ENCODE data around the gene AKIRIN1. TPM values are rescaled to one million over a fixed set of nuclear protein-coding genes. Genes with fewer than 3 reads are reported as not detected.
"Not testable (repeated sequence)": the region's sequence is repeated elsewhere in the genome, so short reads cannot be mapped to it uniquely, and the experiment has no call there.

AKIRIN1 gene
- total and polyA plus RNA-seq, 2 donors (not counting 1 experiment from before 2014, with no cell fraction given), result 41.0 to 66.7 TPM

- Histone ChIP-seq H3K27ac (ENCODE audit: insufficient read depth, low read length) (no peak overlapping the region), H3K4me1 (ENCODE audit: control insufficient read depth, extremely low read depth, insufficient read depth, low read length) (peaks cover 6% of the 10 kb centered on the region), H2AFZ (ENCODE audit: low read length) (no peak overlapping the region), H3K27me3 (ENCODE audit: control insufficient read depth, insufficient read depth, low read length) (no peaks in the 10 kb centered on the region), H3K9ac (ENCODE audit: insufficient read depth, low read length) (no peak overlapping the region), H3K4me3 (replicated peaks in 1 of 4; ENCODE audit: control extremely low read depth in 1 of 4, insufficient read depth in 1 of 4, low read depth in 3 of 4, low read length in 4 of 4) (no peak overlapping the region), H3K9me3 (ENCODE audit: control insufficient read depth, insufficient read depth, low read depth, low read length) (no peaks in the 10 kb centered on the region), H3K4me2 (ENCODE audit: extremely low read depth, insufficient read depth, low read length) (no peak overlapping the region), H4K20me1 (ENCODE audit: control insufficient read depth, extremely low read depth, insufficient read depth, low read length) (no peaks in the 10 kb centered on the region), H3K36me3 (ENCODE audit: control insufficient read depth, insufficient read depth, low read length) (no peaks in the 10 kb centered on the region), H3K79me2 (ENCODE audit: control insufficient read depth, insufficient read depth, low read length) (no peaks in the 10 kb centered on the region)
- TF ChIP-seq CTCF (conservative IDR thresholded peaks at IDR 0.05 in 1 of 2, IDR thresholded peaks at IDR 0.05 in 1 of 2; ENCODE audit: low read depth in 1 of 2, low read length in 2 of 2) (no peak), EZH2 (IDR thresholded peaks at IDR 0.05; ENCODE audit: low read length, missing control alignments) (no peak)
- no peak for DNase-seq (ENCODE audit: low read depth in 2 of 2)
Observed at GRCh38 chr1:39050001-39050400, 58.9 kb downstream of the AKIRIN1 start.

- H3K9me3 ChIP-seq (ENCODE audit: control insufficient read depth, insufficient read depth, low read depth, low read length), result not testable (repeated sequence)
Observed at GRCh38 chr1:39051193-39051850, 60.2 kb downstream of the AKIRIN1 start.

GRCh38 chr1:39051956-39052355, 60.9 kb downstream of the AKIRIN1 start:
- Histone ChIP-seq H3K27ac (ENCODE audit: insufficient read depth, low read length) (no peak overlapping the region), H3K79me2 (ENCODE audit: control insufficient read depth, insufficient read depth, low read length) (no peaks in the 10 kb centered on the region), H3K9ac (ENCODE audit: insufficient read depth, low read length) (no peak overlapping the region), H3K27me3 (ENCODE audit: control insufficient read depth, insufficient read depth, low read length) (no peaks in the 10 kb centered on the region), H3K9me3 (ENCODE audit: control insufficient read depth, insufficient read depth, low read depth, low read length) (no peaks in the 10 kb centered on the region), H3K36me3 (ENCODE audit: control insufficient read depth, insufficient read depth, low read length) (no peaks in the 10 kb centered on the region), H3K4me3 (replicated peaks in 1 of 4; ENCODE audit: control extremely low read depth in 1 of 4, insufficient read depth in 1 of 4, low read depth in 3 of 4, low read length in 4 of 4) (no peak overlapping the region), H2AFZ (ENCODE audit: low read length) (no peak overlapping the region), H4K20me1 (ENCODE audit: control insufficient read depth, extremely low read depth, insufficient read depth, low read length) (no peaks in the 10 kb centered on the region), H3K4me1 (ENCODE audit: control insufficient read depth, extremely low read depth, insufficient read depth, low read length) (peaks cover 4% of the 10 kb centered on the region), H3K4me2 (ENCODE audit: extremely low read depth, insufficient read depth, low read length) (no peak overlapping the region)
- no peak for TF ChIP-seq CTCF (conservative IDR thresholded peaks at IDR 0.05 in 1 of 2, IDR thresholded peaks at IDR 0.05 in 1 of 2; ENCODE audit: low read depth in 1 of 2, low read length in 2 of 2)
- no peak for TF ChIP-seq EZH2 (IDR thresholded peaks at IDR 0.05; ENCODE audit: low read length, missing control alignments)
- DNase-seq (ENCODE audit: low read depth in 2 of 2), result no peak

More at GRCh38 chr1:39051193-39051850, 60.2 kb downstream of the AKIRIN1 start:
- not testable (repeated sequence) for H2AFZ ChIP-seq (ENCODE audit: low read length); H3K4me2 ChIP-seq (ENCODE audit: extremely low read depth, insufficient read depth, low read length); H3K4me1 ChIP-seq (ENCODE audit: control insufficient read depth, extremely low read depth, insufficient read depth, low read length); H3K79me2 ChIP-seq (ENCODE audit: control insufficient read depth, insufficient read depth, low read length); H3K27ac ChIP-seq (ENCODE audit: insufficient read depth, low read length); H3K36me3 ChIP-seq (ENCODE audit: control insufficient read depth, insufficient read depth, low read length); H3K9ac ChIP-seq (ENCODE audit: insufficient read depth, low read length); H3K4me3 ChIP-seq (replicated peaks in 1 of 4; ENCODE audit: control extremely low read depth in 1 of 4, insufficient read depth in 1 of 4, low read depth in 3 of 4, low read length in 4 of 4); DNase-seq (ENCODE audit: low read depth in 2 of 2); H4K20me1 ChIP-seq (ENCODE audit: control insufficient read depth, extremely low read depth, insufficient read depth, low read length); H3K27me3 ChIP-seq (ENCODE audit: control insufficient read depth, insufficient read depth, low read length)

DNA sequence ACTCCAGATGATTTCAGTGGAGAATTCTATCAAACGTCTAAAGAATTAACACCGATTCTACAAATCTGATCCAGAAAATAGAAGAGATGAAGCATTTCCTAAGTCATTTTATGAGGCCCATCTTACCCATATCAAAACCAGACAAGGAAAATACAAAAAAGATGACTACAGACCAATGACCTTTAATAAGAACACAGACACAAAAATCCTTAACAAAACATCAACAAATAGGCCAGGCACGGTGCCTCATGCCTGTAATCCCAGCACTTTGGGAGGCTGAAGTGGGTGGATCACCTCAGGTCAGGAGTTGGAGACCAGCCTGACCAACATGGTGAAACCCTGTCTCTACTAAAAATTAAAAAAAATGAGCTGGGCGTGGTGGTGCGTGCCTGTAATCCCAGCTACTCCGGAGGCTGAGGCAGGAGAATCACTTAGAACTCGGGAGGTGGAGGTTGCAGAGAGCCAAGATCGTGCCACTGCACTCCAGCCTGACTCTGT, 64.2 kb downstream of the AKIRIN1 start:
- H3K4me2 ChIP-seq (ENCODE audit: extremely low read depth, insufficient read depth, low read length); H3K36me3 ChIP-seq (ENCODE audit: control insufficient read depth, insufficient read depth, low read length); DNase-seq (ENCODE audit: low read depth in 2 of 2); H4K20me1 ChIP-seq (ENCODE audit: control insufficient read depth, extremely low read depth, insufficient read depth, low read length); H2AFZ ChIP-seq (ENCODE audit: low read length); H3K79me2 ChIP-seq (ENCODE audit: control insufficient read depth, insufficient read depth, low read length); H3K9me3 ChIP-seq (ENCODE audit: control insufficient read depth, insufficient read depth, low read depth, low read length); H3K27me3 ChIP-seq (ENCODE audit: control insufficient read depth, insufficient read depth, low read length); H3K9ac ChIP-seq (ENCODE audit: insufficient read depth, low read length); H3K27ac ChIP-seq (ENCODE audit: insufficient read depth, low read length); H3K4me3 ChIP-seq (replicated peaks in 1 of 4; ENCODE audit: control extremely low read depth in 1 of 4, insufficient read depth in 1 of 4, low read depth in 3 of 4, low read length in 4 of 4); H3K4me1 ChIP-seq (ENCODE audit: control insufficient read depth, extremely low read depth, insufficient read depth, low read length): not testable (repeated sequence)

Data from fibroblast of lung (primary cell).